WTC11 (cell line): Measurements from ENCODE around the gene EPHA6. TPM values are rescaled to one million over a fixed set of nuclear protein-coding genes. Genes with fewer than 3 reads are reported as not detected.

Source experiments
- ATAC-seq: fragments of 200-7000 bp; cut with Tn5 transposase; 2 replicates; pipeline ENCODE4 v1.10.0; 2021; ENCODE audit warnings: mild to moderate bottlenecking, moderate library complexity
- CTCF ChIA-PET: fragments of 300-600 bp; sonication (Branson Sonifier 250); formaldehyde crosslinking; loops from one replicate; lab custom pipeline; 2021; ENCODE audit warnings: antibody characterized with exemption; lab: Charles Lee
- POLR2A ChIA-PET: fragments of 350-600 bp; sonication (Branson Sonifier 250); formaldehyde crosslinking; loops from one replicate; lab custom pipeline; 2021; ENCODE audit warnings: antibody characterized with exemption; lab: Charles Lee
- DNase-seq: peaks from one replicate; pipeline ENCODE4 v3.0.0; 2021; ENCODE audit warnings: low spot score
- H3K27ac Mint-ChIP-seq: 2 replicates; pipeline ENCODE4 v1.8.0; 2021; ENCODE audit warnings: mixed read lengths
- H3K27me3 Mint-ChIP-seq: 2 replicates; pipeline ENCODE4 v1.8.0; 2021; ENCODE audit warnings: low read depth, mild to moderate bottlenecking, moderate library complexity, mixed read lengths
- H3K36me3 Mint-ChIP-seq: 2 replicates; pipeline ENCODE4 v1.8.0; 2021; ENCODE audit warnings: mixed read lengths
- H3K4me1 Mint-ChIP-seq: 2 replicates; pipeline ENCODE4 v1.8.0; 2022; ENCODE audit warnings: mixed read lengths
- H3K4me3 Mint-ChIP-seq: 2 replicates; pipeline ENCODE4 v1.8.0; 2021; ENCODE audit warnings: mild to moderate bottlenecking, moderate library complexity, mixed read lengths
- H3K9me3 Mint-ChIP-seq: 2 replicates; pipeline ENCODE4 v1.8.0; 2021; ENCODE audit warnings: mixed read lengths
- ATF6 ChIP-seq: sonication (generic); formaldehyde crosslinking; IDR thresholded peaks from 2 replicates; pipeline ENCODE4 v1.8.1; 2023; ENCODE audit warnings: mild to moderate bottlenecking, missing genetic modification reagents
- ELF4 ChIP-seq: sonication (generic); formaldehyde crosslinking; IDR thresholded peaks from 2 replicates; pipeline ENCODE4 v1.8.1; 2022; ENCODE audit warnings: low read depth, mild to moderate bottlenecking, moderate library complexity, missing genetic modification reagents
- FOXJ3 ChIP-seq: sonication (generic); formaldehyde crosslinking; IDR thresholded peaks from 2 replicates; pipeline ENCODE4 v1.9.0; 2021; ENCODE audit warnings: missing genetic modification reagents, mild to moderate bottlenecking, borderline replicate concordance
- GABPB1 ChIP-seq: sonication (generic); formaldehyde crosslinking; IDR thresholded peaks from 2 replicates; pipeline ENCODE4 v1.8.1; 2023; ENCODE audit warnings: mild to moderate bottlenecking, missing genetic modification reagents
- GTF2I ChIP-seq: fragments of 250-450 bp; sonication (Bioruptor Pico); conservative IDR thresholded peaks from 2 replicates; pipeline ENCODE4 v1.4.0; 2021; ENCODE audit warnings: mild to moderate bottlenecking
- IRF2 ChIP-seq: sonication (generic); formaldehyde crosslinking; IDR thresholded peaks from 2 replicates; pipeline ENCODE4 v1.8.0; 2022; ENCODE audit warnings: low read depth, missing genetic modification reagents, borderline replicate concordance
- MYBL2 ChIP-seq: sonication (generic); formaldehyde crosslinking; IDR thresholded peaks from 2 replicates; pipeline ENCODE4 v1.8.1; 2023; ENCODE audit warnings: mild to moderate bottlenecking, moderate library complexity, missing genetic modification reagents
- NR1H2 ChIP-seq: sonication (generic); formaldehyde crosslinking; IDR thresholded peaks from 2 replicates; pipeline ENCODE4 v1.9.0; 2021; ENCODE audit warnings: mild to moderate bottlenecking, moderate library complexity, missing genetic modification reagents
- RORB ChIP-seq: fragments of 250-450 bp; sonication (Bioruptor Pico); IDR thresholded peaks from 2 replicates; pipeline ENCODE4 v1.9.0; 2021; ENCODE audit warnings: mild to moderate bottlenecking
- SMAD3 ChIP-seq: sonication (generic); formaldehyde crosslinking; IDR thresholded peaks from 2 replicates; pipeline ENCODE4 v1.8.0; 2022; ENCODE audit warnings: missing genetic modification reagents, mild to moderate bottlenecking, borderline replicate concordance
- TP53 ChIP-seq: sonication (generic); formaldehyde crosslinking; IDR thresholded peaks from 2 replicates; pipeline ENCODE4 v1.8.1; 2023; ENCODE audit warnings: mild to moderate bottlenecking, missing genetic modification reagents
- ZBTB43 ChIP-seq: sonication (generic); formaldehyde crosslinking; IDR thresholded peaks from 2 replicates; pipeline ENCODE4 v1.8.1; 2023; ENCODE audit warnings: mild to moderate bottlenecking, missing genetic modification reagents
- ZNF281 ChIP-seq: sonication (generic); formaldehyde crosslinking; IDR thresholded peaks from 2 replicates; pipeline ENCODE4 v1.8.0; 2023; ENCODE audit warnings: mild to moderate bottlenecking, missing genetic modification reagents
- total RNA-seq: library from RNA; stranded (reverse); gene quantifications from 3 replicates; pipeline ENCODE4 v1.2.3, GENCODE V29; 2021
- TF ChIP-seq, protein P1 (sequence below): sonication (generic); formaldehyde crosslinking; IDR thresholded peaks from 2 replicates; pipeline ENCODE4 v1.8.0; 2023; ENCODE audit warnings: missing genetic modification reagents
- TF ChIP-seq, protein P2 (sequence below): fragments of 200-600 bp; IDR thresholded peaks from 2 replicates; pipeline ENCODE4 v1.8.0; 2022; ENCODE audit warnings: antibody characterized with exemption
- TF ChIP-seq, protein P3 (sequence below): fragments of 250-450 bp; sonication (Bioruptor Pico); IDR thresholded peaks from 2 replicates; pipeline ENCODE4 v1.9.0; 2021; ENCODE audit warnings: mild to moderate bottlenecking
- TF ChIP-seq, protein P4 (sequence below): sonication (generic); formaldehyde crosslinking; IDR thresholded peaks from 2 replicates; pipeline ENCODE4 v1.8.1; 2023; ENCODE audit warnings: mild to moderate bottlenecking, missing genetic modification reagents, moderate library complexity

The EPHA6 gene
- total RNA-seq, 1 experiment from 2014 or later = 2.1 TPM

DNA sequence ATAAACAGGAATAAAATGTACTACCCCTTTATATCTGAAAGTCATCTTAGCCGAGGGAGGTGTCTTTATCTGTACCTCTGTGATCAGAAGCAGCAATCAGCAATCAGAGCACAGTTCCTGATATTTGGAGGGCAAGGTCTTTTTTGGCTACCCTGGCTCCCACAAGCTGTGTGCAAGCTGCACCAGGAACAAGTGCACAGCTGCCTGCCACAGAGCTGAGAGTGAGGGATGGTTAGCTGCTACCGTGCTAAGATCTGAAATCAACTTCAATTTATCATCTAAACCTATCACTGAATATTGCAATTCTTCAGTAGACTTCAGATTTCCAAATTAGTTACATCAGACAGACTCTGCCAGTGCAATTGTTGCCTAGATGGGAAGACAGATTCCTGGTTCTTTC is 545.6 kb downstream of the EPHA6 start (continued):
- TF ChIP-seq, protein P1, sequence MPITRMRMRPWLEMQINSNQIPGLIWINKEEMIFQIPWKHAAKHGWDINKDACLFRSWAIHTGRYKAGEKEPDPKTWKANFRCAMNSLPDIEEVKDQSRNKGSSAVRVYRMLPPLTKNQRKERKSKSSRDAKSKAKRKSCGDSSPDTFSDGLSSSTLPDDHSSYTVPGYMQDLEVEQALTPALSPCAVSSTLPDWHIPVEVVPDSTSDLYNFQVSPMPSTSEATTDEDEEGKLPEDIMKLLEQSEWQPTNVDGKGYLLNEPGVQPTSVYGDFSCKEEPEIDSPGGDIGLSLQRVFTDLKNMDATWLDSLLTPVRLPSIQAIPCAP (CRISPR knock-in tag) = no peak
- TF ChIP-seq, all 79 proteins: peak for 0

DNA sequence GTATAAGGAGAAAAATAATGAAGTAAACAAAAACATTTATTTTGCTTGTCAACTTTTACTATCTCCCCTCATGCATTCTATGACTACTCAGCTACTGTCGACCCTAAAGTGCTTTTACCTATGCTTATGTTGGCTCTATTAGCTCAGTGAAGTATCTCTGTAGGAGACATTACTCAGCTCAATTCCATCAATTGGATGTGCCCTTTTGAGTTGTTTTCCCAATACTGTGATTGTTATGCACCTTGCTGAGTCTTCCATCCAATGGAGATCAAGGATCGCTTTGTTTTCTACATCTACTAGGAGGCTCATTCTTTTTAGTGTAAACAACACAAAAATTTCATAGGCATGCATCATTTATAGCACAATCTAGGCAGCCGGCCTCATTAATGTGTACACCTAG is 546.4 kb downstream of the EPHA6 start:
- Mint-ChIP-seq H3K4me1 (peaks cover 18% of the 10 kb centered on the region), H3K9me3 (no peaks in the 10 kb centered on the region), H3K36me3 (no peaks in the 10 kb centered on the region), H3K27ac (no peak overlapping the region), H3K27me3 (no peaks in the 10 kb centered on the region), H3K4me3 (no peak overlapping the region)
- POLR2A ChIA-PET = interaction anchor here (0.8 kb wide), 1 partner anchor 24 kb away, joined by 3 read pairs; no protein-coding TSS in a partner anchor
- ATAC-seq (peak; percentile 63), DNase-seq (no peak)
- CTCF ChIA-PET = no interaction called here
- TF ChIP-seq GABPB1 (CRISPR knock-in tag) (no peak), IRF2 (CRISPR knock-in tag) (no peak), RORB (CRISPR knock-in tag) (no peak), ELF4 (CRISPR knock-in tag) (no peak)
- TF ChIP-seq, all 79 proteins: peak for 0

GRCh38 chr3:97384583-97384982 is 570.2 kb downstream of the EPHA6 start:
- TF ChIP-seq ZBTB43 (CRISPR knock-in tag) (no peak), MYBL2 (no peak)
- Mint-ChIP-seq H3K36me3 (peaks cover 33% of the 10 kb centered on the region), H3K9me3 (peaks cover 36% of the 10 kb centered on the region), H3K27ac (no peak overlapping the region), H3K4me3 (no peak overlapping the region), H3K27me3 (0 out of 2 replicates have a peak, but pooled peaks cover 3% of the 10 kb centered on the region), H3K4me1 (peaks cover 12% of the 10 kb centered on the region)
- ChIA-PET CTCF (no interaction called here), POLR2A (no interaction called here)
- DNase-seq (no peak), ATAC-seq (no peak)

- Mint-ChIP-seq H3K4me1 (peaks cover 25% of the 10 kb centered on the region), H3K4me3 (no peak overlapping the region), H3K36me3 (peaks cover 33% of the 10 kb centered on the region), H3K27me3 (0 out of 2 replicates have a peak, but pooled peaks cover 3% of the 10 kb centered on the region), H3K9me3 (peaks cover 36% of the 10 kb centered on the region)
- TF ChIP-seq ATF6 (no peak), NR1H2 (CRISPR knock-in tag) (no peak), GTF2I (CRISPR knock-in tag) (no peak), ZBTB43 (CRISPR knock-in tag) (no peak), SMAD3 (CRISPR knock-in tag) (no peak), TP53 (CRISPR knock-in tag) (no peak), FOXJ3 (no peak), ZNF281 (CRISPR knock-in tag) (no peak)
- TF ChIP-seq, protein P2, sequence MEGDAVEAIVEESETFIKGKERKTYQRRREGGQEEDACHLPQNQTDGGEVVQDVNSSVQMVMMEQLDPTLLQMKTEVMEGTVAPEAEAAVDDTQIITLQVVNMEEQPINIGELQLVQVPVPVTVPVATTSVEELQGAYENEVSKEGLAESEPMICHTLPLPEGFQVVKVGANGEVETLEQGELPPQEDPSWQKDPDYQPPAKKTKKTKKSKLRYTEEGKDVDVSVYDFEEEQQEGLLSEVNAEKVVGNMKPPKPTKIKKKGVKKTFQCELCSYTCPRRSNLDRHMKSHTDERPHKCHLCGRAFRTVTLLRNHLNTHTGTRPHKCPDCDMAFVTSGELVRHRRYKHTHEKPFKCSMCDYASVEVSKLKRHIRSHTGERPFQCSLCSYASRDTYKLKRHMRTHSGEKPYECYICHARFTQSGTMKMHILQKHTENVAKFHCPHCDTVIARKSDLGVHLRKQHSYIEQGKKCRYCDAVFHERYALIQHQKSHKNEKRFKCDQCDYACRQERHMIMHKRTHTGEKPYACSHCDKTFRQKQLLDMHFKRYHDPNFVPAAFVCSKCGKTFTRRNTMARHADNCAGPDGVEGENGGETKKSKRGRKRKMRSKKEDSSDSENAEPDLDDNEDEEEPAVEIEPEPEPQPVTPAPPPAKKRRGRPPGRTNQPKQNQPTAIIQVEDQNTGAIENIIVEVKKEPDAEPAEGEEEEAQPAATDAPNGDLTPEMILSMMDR = no peak
- TF ChIP-seq, protein P3, sequence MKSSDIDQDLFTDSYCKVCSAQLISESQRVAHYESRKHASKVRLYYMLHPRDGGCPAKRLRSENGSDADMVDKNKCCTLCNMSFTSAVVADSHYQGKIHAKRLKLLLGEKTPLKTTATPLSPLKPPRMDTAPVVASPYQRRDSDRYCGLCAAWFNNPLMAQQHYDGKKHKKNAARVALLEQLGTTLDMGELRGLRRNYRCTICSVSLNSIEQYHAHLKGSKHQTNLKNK (CRISPR knock-in tag) = no peak
- TF ChIP-seq, protein P4, sequence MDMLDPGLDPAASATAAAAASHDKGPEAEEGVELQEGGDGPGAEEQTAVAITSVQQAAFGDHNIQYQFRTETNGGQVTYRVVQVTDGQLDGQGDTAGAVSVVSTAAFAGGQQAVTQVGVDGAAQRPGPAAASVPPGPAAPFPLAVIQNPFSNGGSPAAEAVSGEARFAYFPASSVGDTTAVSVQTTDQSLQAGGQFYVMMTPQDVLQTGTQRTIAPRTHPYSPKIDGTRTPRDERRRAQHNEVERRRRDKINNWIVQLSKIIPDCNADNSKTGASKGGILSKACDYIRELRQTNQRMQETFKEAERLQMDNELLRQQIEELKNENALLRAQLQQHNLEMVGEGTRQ = no peak
- TF ChIP-seq, all 79 proteins: peak for 0
- DNase-seq (no peak), ATAC-seq (peak; percentile 47)
- ChIA-PET CTCF (no interaction called here), POLR2A (no interaction called here)
- peak overlapping the region; percentile 70 for H3K27ac Mint-ChIP-seq
Observed at GRCh38 chr3:97388774-97389173, 574.4 kb downstream of the EPHA6 start.
